Kidney glomerular epithelial cell (primary cell): Measurements from ENCODE around the gene NCLN.
"Not testable (repeated sequence)": the region's sequence is repeated elsewhere in the genome, so short reads cannot be mapped to it uniquely, and the experiment has no call there.

Experiments used
- DNase-seq: peaks from one replicate; lab custom pipeline; 2025; lab: John Stamatoyannopoulos, UW

Gene NCLN, protein sequence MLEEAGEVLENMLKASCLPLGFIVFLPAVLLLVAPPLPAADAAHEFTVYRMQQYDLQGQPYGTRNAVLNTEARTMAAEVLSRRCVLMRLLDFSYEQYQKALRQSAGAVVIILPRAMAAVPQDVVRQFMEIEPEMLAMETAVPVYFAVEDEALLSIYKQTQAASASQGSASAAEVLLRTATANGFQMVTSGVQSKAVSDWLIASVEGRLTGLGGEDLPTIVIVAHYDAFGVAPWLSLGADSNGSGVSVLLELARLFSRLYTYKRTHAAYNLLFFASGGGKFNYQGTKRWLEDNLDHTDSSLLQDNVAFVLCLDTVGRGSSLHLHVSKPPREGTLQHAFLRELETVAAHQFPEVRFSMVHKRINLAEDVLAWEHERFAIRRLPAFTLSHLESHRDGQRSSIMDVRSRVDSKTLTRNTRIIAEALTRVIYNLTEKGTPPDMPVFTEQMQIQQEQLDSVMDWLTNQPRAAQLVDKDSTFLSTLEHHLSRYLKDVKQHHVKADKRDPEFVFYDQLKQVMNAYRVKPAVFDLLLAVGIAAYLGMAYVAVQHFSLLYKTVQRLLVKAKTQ

GRCh38 chr19:3185461-3186159 is at the start of gene NCLN:
Gene NCLN (plus strand): TSS chr19:3185930. CDS start chr19:3186031, 101 bp downstream.
- peak; percentile 99 for DNase-seq

GRCh38 chr19:3135961-3136683 is 49.6 kb upstream of the NCLN start, which contains the start of gene GNA15:
Gene GNA15 (plus strand): TSS chr19:3136033. CDS start chr19:3136451, 418 bp downstream.
- DNase-seq = no peak

DNA sequence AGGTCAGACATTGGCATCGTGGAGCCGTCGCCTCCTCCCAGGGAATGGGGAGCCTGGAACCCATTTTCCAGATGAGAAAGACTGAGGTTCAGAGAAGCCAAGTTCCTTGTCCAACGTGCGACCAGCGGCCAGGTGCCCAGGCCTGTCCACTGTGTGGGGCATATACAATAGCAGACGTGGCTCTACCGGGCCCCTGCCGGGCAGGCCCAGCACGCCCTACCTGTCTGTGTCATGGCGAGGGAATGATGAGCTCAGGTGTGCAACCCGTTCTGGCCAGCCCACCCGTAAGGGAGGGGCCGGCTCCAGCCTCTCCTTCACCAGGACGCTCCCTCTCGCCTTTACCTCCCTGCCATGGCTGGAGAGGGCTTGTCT is 49.1 kb upstream of the NCLN start:
- no peak for DNase-seq

DNA sequence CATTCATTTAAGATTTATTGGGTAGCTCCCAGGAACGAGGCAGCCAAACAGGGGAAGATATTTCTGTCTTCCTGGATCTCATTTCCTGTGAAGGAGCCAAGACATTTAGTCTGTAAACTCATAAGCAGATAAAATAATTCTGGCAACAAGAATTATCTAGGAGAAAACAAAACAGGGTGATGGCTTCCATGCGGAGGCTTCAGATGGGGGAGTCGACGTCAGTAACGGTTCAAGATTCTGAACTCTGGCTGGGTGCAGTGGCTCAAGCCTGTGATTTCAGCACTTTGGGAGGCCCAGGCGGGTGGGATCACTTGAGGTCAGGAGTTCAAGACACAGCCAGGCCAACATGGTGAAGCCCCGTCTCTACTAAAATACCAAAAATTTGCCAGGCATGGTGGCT is 48.6 kb upstream of the NCLN start:
- no peak for DNase-seq

GRCh38 chr19:3138268-3138667 is 47.5 kb upstream of the NCLN start:
- no peak for DNase-seq

- no peak for DNase-seq
Measured at GRCh38 chr19:3140667-3141038, 45.1 kb upstream of the NCLN start.

GRCh38 chr19:3142292-3142670 is 43.4 kb upstream of the NCLN start:
- no peak for DNase-seq

DNA sequence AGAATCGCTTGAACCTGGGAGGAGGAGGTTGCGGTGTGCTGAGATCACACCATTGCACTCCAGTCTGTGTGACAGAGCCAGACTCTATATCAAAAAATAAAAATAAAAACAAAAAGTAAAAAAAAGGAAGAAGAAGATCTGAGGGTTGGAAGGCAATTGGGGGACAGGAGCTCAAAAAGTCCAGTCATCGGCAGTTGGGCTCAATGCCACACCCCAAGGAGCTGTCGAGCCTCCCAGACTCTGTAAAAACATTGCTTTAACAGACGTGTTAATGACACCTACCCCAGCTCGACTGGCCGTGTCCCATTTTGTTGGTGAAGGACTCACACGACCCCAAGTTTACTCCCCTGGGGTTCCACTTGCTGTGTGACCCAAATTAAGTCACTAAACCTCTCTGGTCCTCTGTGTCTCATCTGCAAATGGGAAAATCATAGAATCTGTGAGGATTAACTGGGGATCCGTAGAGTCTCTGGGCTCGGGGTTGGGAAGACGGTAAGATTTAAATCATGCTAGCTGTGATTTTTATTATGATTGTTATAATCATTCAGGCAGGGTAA is 42.9 kb upstream of the NCLN start:
- no peak for DNase-seq

DNA sequence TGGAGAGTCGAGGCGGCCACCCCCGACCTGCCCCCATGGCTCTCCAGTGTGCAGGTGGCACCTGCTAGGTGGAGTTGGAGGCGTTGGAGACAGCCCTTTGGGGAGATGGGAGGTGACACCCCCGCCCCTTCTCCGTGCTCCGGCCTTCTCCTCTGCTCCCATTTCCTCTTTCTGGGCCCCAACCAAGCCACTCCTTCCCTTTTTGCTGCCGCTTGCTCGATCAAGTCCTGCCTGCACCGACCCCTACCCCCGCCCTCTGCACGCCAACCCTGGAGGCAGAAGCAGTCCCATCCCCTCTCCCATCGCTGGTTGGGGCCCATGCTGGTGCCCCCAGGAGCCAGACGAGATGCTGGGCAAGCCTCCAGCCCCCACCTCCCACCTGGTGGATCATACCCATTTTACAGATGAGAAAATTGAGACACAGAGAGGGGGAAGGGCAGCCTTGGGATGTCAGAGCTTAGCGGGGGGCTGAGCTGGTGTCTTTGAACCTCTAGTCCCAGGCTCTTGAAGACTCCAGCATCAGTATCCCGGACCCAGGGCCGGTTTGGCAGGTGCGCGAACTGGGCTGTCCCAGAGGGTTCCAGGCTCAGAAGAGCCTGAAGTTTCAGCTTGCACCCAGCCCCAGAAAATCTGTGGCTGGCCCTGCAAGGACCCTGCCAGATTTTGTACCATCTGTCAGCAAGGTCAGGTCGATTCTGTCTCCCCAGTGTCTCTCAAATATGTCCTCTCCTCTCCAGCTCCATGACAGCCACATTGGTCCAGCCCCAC is 39.6 kb upstream of the NCLN start:
- DNase-seq = no peak

- DNase-seq = no peak
Measured at GRCh38 chr19:3146677-3147100, 39.0 kb upstream of the NCLN start.

DNA sequence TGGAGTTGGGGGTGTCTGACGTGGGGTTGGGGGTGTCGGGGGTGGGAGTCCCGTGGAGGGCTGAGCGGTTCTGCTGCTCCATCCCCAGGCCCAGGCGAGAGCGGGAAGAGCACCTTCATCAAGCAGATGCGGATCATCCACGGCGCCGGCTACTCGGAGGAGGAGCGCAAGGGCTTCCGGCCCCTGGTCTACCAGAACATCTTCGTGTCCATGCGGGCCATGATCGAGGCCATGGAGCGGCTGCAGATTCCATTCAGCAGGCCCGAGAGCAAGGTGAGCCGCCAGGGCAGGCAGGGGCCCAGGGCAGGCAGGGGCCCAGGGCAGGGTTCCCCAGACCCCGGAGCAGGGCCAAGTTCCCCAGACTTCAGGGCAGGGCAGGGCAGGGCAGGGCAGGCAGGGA is 37.2 kb upstream of the NCLN start:
- DNase-seq = no peak

GRCh38 chr19:3149089-3149488 is 36.6 kb upstream of the NCLN start:
- no peak for DNase-seq

DNA sequence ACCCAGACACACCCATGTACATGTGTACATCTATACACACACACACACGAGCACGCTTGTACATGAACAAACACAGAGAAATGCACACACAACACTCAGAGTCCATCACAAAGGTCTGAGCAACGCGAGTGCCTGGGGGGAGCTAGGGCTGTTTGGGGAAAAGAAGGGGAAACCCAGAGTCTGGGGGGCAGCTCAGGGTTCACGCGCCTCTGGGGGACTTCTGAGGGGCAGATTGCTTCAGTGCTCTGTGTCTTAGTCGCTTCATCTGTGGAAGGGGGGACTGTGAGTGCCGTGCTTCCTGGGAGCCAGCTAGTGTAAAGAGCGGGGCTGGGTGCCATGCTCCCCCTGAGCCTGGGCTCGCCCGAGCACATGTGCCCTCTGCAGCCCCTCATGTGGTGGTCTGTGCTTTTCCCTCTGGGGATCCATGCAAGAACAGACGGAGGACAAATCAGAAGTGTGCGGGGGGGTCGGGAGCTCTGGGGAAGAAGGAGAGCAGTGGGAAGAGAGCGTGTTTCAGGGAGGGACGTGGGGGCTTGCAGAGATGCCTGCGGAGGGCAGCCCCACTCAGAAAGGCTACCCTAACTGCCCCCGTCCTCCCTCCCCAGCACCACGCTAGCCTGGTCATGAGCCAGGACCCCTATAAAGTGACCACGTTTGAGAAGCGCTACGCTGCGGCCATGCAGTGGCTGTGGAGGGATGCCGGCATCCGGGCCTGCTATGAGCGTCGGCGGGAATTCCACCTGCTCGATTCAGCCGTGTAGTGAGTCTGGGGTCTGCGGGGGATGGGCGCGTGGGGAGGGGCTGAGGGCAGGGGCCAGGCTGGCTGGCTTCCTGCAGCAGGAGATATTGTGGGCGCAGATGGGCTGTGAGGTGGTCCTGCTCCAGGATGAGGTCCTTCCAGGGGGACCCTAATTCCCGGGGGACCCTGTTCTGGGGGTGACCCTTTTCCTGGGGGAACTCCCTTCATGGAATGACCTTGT is 35.9 kb upstream of the NCLN start:
- no peak for DNase-seq

DNA sequence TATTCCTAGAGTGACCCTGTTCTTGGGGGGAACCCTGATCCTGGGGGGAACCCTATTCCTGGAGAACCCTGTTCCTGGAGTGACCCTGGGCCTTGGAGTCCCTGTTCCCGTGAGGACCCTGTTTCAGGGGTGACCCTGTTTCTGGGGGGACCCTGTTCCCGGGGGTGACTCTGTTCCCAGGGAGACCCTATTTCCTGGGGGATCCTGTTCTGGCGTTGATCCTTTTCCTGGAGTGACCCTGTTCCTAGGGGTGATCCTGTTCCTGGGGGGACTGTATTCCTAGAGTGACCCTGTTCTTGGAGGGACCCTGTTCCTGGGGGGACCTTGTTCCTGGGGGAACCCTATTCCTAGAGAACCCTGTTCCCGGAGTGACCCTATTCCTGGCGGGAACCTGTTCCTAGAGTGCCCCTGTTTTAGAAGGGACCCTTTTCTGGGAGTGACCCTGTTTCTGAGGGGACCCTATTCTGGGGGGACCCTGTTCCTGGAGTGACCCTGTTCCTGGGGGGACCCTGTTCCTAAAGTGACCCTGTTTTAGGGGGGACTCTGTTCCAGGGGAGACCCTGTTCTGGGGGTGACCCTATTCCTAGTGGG is 34.9 kb upstream of the NCLN start:
- no peak for DNase-seq

- DNase-seq = no peak
Measured at GRCh38 chr19:3151563-3152418, 33.9 kb upstream of the NCLN start.

DNA sequence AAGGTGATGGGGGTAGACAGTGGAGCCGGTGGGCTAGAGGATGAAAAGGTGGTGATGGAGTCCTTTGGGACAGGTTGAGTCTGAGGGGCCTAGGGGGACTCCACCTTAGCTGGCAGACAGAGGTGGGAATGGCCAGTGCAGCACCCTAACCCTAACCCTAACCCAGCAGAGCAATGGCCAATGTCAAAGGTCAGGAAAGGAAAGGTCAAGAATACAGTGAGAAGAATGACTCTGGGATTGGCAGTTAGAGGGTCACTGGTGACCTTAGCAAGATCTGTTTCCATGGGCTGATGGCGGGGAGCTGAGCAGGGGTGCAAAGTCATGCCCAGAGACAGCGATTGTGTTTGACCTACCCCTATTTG is 33.3 kb upstream of the NCLN start:
- no peak for DNase-seq

DNA sequence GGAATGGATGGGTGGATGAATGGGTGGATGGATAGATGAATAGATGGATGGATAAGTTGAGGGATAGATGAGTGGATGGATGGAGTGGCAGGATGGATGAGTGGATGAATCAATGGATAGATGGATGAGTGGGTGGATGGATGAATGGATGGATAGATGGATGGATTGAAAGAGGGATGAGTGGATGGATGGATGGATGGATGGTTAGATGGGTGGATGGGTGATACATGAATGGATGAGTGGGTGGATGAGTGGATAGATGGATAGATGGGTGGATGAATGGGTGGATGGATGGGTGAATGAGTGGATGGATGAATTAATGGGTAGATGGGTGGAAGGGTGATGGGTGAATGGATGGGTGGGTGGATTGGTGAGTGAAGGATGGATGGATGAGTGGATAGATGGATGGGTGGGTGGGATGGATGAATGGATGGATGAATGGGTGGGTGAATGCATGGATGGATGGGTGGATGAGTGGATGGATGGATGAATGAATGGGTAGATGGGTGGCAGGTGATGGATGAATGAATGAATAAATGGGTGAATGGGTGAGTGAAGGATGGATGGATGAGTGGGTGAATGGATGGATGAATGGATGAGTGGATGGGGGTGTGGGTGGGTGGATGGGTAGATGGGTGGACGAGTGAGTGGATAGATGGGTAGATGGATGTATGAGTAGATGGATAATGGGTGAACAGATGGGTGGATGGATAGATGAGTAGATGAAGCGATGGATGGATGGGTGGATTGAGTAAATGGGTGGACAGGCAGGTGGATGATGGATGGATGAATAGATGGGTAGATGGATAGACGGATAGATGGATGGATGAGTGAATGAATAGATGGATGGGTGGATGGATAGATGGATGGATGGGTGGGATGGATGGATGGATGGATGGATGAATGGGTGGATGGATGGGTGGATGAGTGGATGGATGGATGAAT is 32.2 kb upstream of the NCLN start:
- no peak for DNase-seq

DNA sequence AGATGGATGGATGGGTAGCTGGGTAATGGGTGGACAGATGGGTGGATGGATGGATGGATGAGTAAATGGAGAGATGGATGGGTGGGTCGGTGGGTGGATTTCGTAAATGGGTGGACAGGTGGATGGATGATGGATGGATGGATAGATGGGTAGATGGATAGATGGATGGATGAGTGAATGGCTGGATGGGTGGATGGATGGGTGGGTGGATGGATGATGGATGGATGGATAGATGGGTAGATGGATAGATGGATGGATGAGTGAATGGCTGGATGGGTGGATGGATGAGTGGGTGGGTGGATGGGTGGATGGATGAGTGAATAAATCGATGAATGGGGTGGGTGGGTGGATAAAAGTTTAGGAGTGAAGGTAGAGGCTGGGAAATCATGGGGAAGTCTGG is 31.3 kb upstream of the NCLN start:
- not testable (repeated sequence) for DNase-seq
